EL (cell line): Measurements from ENCODE around the gene LSM12.
A peak's percentile ranks its signal among the peaks of the same experiment; 100 is the strongest.
"Not testable (repeated sequence)": the region's sequence is repeated elsewhere in the genome, so short reads cannot be mapped to it uniquely, and the experiment has no call there.

Source experiments
- DNase-seq: peaks from one replicate; pipeline ENCODE4 v3.0.0-alpha.2; 2016

LSM12 gene

GRCh38 chr17:44075598-44076293, 9.3 kb upstream of the LSM12 start:
- DNase-seq: no peak

DNA sequence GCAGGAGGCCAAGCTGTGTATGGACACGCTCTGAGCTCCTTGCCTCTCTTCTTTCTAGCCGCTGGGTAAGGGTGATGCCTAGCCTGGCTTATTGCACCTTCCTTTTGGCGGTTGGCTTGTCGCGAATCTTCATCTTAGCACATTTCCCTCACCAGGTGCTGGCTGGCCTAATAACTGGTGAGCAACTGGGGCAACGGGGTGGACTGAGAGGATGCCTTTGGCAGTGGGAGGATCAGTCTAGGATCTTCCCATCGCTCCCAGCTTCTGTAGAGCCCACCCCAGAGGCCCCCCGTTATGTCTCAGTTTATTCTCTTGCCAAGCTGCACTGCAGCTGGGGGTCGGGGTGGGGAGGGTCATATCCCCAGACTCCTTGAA, 8.4 kb upstream of the LSM12 start:
- DNase-seq: no peak

DNA sequence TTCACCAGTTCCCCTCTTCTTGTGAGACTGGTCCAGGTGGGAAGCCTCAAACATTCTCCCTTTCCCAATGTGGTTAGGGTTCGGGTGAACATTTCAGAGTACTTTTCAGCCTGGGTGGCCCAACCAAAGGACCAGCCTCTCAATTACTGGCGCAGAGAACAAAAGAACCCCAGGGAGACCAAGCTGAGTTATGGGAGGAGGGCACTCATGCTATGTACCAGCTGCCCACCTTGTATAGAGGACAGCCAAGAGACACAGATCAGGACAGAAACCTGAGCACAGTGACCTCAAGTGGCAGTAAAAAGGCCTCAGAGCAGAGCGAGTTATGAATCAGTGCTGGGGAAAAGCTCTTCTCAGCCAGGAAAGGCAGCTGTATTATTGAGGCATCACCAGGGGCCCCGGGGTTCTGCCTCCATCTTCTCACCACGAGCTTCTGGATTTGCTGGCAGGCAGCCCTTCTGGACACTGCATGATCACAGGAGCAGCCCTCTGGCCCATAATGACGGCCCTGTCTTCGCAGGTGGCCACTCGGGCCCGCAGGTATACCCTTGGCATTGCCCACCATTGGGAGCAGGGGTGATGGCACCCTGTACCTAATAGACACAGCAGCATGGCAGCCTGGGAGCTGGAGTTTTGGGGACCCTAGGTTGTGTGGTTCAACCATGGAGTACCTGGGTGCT, 7.9 kb upstream of the LSM12 start:
- DNase-seq: no peak

DNA sequence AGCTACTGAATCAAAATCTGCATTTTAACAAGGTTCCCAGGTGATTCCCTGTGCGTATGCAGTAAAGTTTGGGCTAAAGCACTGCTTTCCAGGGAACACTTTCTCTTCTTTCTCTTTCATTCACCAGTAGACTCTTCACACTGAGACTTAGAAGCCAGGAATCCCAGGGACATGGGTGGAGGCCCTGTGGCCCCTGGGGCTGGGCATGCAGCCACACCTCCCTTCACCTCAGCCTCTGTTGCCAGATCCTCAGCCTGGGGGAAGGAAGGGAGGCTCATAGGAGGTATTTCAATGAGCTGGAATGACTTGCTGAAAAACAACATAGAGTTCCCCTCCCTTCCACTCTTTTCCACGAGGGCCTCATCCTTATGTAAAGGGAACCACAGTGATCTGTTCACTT, 5.3 kb upstream of the LSM12 start:
- peak; percentile 44 for DNase-seq

DNA sequence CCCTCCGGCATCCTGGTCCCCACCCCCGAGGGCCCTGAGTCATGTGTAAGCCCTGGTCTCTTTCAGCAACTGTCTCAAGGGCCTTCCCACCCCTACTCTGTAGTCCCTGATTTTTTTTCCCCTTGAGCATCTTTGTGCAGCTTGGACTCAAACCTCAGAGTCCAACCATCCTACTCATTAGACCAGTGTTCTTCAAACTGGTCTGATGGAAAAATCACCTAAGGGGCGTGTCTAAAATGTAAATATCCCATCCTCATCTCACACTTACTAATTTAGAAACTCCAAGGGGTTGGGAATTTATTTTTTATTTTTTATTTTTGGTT, 4.7 kb upstream of the LSM12 start:
- DNase-seq: peak; percentile 93

DNA sequence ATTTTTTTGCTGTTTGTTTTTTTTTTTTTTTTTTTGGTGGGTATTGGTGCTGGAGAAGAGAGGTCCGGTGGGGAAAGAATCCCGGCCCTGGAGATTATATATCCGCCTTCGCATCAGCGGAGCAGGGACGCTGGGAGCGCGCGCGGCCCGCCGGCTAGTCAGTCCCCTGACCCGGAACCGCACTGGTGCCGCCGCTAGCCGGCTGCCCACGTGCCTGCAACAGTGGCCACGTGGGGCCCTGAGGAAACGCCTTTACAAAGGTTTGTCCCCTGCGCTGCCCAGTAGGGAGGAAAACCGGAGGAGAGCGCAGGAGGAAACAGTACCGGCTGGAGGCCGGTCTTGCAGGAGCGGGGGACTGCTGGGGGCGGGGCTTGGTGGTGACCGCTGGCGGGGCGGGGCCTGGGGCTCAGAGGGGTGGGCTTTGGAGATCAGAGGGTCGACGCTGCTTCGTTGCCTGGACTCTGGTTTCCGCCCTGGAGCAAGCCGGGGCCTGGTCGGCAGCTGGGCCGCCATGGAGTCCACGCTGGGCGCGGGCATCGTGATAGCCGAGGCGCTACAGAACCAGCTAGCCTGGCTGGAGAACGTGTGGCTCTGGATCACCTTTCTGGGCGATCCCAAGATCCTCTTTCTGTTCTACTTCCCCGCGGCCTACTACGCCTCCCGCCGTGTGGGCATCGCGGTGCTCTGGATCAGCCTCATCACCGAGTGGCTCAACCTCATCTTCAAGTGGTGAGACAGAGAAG, 4.2 kb upstream of the LSM12 start, which contains the start of gene G6PC3:
Gene G6PC3, plus strand, starts transcription at position 281 of the 743 bp plus-strand sequence. Its CDS starts 231 bp downstream, at position 512.
- DNase-seq: peak; percentile 99

DNA sequence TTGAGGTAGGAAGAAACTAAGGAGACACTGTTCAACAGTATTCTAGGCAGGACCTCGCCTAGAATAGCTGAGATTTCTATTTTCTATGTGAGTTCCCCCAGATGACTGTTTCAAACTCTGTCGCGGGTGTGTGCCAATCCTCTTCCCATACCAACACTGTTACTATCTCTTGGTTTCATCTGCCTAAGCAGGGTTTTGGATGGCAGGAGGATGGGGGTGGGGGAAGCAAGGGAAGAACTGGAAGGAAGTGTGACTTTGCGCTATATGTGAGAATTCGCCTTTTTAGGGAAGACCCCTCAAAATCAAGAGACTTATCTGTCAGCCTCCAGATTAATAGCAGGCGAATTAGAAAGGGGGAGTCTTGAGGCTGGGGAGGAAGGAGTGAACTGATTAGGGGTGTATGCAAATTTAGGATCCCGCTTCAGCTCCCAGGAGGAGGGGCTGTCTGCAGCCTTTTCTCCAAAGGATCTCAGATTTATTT, 3.5 kb upstream of the LSM12 start:
- DNase-seq: peak; percentile 47

GRCh38 chr17:44067545-44067940, 1.1 kb upstream of the LSM12 start:
- DNase-seq: no peak

- DNase-seq: no peak
Measured at GRCh38 chr17:44065668-44066203, 735 bp downstream of the LSM12 start.

DNA sequence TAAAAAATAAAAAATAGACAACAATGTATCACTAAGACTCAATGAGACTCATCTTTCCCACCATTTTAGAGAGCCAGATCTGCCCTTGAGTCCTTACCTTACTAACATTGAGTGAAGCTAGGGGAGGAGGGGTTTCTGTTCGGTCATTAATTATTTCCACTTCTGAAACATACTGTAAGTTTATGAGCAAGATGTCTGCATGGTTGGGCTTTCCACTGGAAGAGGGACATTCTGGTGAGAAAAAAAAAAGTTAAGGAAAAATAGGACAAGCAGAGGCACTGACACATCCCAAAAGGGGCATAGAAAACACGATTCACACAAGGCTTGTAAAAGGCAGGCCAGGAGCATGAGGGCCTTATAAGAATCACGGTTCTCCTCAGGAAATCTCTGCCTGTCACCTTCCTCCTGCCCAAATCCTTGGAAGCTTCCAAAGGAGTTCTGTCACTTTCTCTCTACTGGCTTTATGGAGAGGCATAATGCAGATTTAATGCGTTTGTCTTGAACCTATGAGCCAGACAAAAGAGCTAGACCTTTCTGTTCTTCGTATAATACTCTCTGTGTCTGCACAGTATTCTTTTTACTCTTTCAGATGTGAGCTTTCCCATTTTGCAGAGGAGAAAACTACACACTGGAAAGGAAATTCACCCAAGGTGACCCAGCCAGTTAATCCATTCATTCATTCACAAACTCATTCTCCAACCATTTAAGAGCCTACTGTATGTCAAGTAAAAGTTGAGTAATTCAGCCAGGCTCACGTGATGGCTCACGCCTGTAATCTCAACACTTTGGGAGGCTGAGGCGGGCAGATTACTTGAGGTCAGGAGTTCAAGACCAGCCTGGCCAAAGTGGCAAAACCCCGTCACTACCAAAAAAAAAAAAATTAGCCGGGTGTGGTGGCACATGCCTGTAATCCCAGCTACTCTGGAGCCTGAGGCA, 2.5 kb downstream of the LSM12 start:
- DNase-seq: no peak

GRCh38 chr17:44062871-44063270, 3.6 kb downstream of the LSM12 start:
- DNase-seq: no peak

DNA sequence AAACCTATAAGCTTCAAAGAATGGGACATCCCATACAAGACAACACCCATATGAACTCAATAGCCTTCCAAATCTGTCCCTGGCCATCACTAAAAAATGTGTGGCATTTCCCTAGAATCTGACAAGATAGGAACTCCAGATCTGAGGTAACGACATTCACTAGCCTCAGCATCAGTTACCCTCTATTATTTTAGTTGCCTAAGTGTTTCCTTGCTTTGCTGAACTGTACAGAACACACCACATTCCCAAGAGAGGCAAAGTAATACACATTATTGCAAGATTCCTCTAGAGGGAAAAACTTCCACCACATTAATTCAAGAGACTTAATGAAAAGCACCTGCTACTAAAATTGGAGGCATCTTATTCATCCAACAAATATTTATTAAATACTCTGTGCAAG, 5.0 kb downstream of the LSM12 start:
- DNase-seq: no peak

GRCh38 chr17:44059101-44059892, 7.2 kb downstream of the LSM12 start:
- DNase-seq: no peak

DNA sequence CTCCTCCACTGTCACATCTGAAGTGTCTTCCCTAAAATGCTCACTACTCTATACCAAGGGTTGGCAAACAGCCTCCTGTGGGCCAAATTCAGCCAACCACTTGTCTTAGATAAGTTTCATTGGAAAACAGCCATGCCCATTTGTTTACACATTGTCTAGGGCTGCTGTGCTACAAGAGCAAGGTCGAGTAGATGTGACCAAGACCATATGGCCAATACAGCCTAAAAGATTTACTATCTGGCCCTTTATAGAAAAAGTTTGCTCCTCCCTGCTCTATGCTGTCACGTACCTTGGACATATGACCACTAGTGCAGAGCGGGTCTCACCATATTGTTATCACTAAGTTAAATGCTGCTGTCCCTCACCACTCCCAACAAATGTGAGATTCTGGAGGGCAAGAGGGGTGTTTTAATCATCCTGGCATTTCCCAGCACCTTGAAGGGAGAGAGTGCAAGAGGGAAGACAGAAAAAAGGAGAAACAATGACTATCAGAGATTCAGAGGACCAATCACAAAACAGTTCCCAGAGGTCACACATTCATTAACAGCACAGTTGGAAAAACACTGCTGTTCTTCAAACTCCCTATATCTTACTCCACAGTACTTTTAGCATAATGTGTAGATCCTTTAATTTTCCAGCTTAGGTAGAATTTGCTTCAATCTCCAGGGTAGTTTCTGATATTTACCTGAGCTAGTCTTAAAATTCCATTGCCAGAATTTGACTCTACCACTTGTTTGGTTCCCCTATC, 13.2 kb downstream of the LSM12 start:
- no peak for DNase-seq

DNA sequence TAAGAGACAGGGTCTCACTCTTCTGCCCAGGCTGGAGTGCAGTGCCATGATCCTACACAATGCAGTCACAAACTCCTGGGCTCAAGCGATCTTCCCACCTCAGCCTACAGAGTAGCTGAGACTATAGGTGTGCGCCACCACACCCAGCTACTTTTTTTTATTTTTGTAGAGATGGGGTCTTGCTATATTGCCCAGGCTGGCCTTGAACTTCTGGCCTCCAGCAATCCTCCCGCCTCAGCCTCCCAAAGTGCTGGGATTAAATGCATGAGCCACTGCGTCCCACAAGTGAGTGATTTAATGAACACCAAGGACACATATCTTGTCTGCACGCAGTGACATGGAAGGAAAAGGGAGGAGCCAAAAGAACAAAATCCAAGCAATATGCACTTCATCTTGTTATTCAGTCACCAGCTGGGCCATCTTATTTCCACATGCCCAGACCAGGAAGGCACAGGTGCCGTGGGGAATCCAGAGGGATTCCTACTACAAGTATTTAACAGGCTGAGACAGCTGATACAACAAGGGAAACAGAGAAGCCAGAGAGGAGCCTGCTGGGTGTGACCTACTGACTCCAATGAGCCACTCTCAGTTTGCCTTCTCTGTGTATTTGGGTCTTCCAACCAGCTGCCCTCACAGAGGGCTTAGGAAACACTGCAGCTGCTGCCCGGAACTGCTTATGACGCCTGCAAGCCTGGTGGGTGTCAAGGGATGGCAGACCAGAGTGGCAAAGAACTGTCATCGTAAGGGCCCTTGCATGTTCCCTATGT, 17.0 kb downstream of the LSM12 start:
- no peak for DNase-seq

DNA sequence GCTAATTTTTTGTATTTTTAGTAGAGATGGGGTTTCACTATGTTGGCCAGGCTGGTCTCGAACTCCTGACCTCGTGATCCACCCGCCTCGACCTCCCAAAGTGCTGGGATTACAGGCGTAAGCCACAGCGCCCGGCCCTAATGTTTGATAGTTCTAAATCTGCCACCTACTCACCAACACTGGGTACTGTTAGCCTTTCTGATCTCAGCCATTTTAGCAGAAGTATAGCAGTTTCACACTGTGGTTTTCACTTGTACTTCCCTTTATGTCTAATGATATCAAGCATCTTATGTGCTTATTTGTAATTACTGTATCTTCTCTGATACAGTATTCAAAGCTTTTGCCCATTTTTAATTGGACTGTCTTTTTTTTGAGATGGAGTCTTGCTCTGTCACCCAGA, 19.6 kb downstream of the LSM12 start:
- not testable (repeated sequence) for DNase-seq

GRCh38 chr17:44045486-44045885, 21.0 kb downstream of the LSM12 start:
- no peak for DNase-seq

DNA sequence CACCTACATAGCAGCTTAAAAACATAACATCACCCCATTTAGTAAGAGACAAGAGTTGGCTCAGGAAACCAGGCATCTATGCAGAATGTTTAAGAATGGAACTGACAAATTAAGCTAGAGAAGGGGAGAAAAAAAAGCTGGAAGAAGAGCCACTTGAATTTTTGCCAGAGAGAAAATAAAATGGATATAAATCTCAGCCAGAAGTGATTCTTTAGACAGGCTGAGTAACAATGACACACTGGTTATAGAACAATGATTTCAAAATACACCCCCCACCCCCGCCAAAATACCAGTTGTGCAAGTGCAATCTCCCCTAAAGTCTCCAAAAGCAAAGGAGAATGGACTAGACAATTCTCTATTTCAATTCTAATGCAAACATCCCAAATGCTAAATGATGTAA, 22.4 kb downstream of the LSM12 start:
- DNase-seq: peak; percentile 36

GRCh38 chr17:44043272-44043696, 23.2 kb downstream of the LSM12 start:
- no peak for DNase-seq
